ENCODE data around the gene LIPM.

LIPM gene

GRCh38 chr10:88762906-88763305 is 39.6 kb upstream of the LIPM start:
- Histone ChIP-seq H3K36me3 (ENCODE audit: control insufficient read depth, insufficient read depth, low read length) (no peaks in the 10 kb centered on the region), H3K4me3 (replicated peaks; ENCODE audit: low read depth, low read length) (no peak overlapping the region), H3K27me3 (replicated peaks; ENCODE audit: control insufficient read depth, insufficient read depth, low read length) (no peaks in the 10 kb centered on the region)
- no peak for TF ChIP-seq CTCF (IDR thresholded peaks at IDR 0.05; ENCODE audit: insufficient read depth, low read length, poor library complexity, severe bottlenecking)
- DNase-seq (ENCODE audit: extremely low read depth, insufficient read length): peak; percentile 16

GRCh38 chr10:88763441-88763840 is 39.1 kb upstream of the LIPM start:
- Histone ChIP-seq H3K36me3 (ENCODE audit: control insufficient read depth, insufficient read depth, low read length) (no peaks in the 10 kb centered on the region), H3K4me3 (replicated peaks; ENCODE audit: low read depth, low read length) (no peak overlapping the region), H3K27me3 (replicated peaks; ENCODE audit: control insufficient read depth, insufficient read depth, low read length) (no peaks in the 10 kb centered on the region)
- DNase-seq (ENCODE audit: extremely low read depth, insufficient read length): no peak
- no peak for TF ChIP-seq CTCF (IDR thresholded peaks at IDR 0.05; ENCODE audit: insufficient read depth, low read length, poor library complexity, severe bottlenecking)

DNA sequence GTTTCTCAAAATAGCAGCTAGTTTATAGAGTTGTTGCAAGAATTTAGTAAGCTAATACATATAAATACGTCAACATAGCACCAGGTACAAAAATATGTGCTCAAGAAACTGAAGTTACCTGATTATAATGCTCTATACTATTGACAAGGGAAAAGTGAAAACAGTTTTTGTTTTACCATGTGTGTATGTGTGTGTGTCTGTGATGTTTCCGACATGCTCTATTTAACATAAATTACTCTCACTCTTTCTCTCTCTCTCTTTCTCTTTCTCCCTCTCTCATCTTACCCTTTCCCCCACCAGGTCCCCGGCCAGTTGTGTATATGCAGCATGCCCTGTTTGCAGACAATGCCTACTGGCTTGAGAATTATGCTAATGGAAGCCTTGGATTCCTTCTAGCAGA is 38.4 kb upstream of the LIPM start:
- H3K4me3 ChIP-seq (replicated peaks; ENCODE audit: low read depth, low read length): no peak overlapping the region
- H3K27me3 ChIP-seq (replicated peaks; ENCODE audit: control insufficient read depth, insufficient read depth, low read length): no peaks in the 10 kb centered on the region
- no peak for TF ChIP-seq CTCF (IDR thresholded peaks at IDR 0.05; ENCODE audit: insufficient read depth, low read length, poor library complexity, severe bottlenecking)
- no peak for DNase-seq (ENCODE audit: extremely low read depth, insufficient read length)
- no peaks in the 10 kb centered on the region for H3K36me3 ChIP-seq (ENCODE audit: control insufficient read depth, insufficient read depth, low read length)

DNA sequence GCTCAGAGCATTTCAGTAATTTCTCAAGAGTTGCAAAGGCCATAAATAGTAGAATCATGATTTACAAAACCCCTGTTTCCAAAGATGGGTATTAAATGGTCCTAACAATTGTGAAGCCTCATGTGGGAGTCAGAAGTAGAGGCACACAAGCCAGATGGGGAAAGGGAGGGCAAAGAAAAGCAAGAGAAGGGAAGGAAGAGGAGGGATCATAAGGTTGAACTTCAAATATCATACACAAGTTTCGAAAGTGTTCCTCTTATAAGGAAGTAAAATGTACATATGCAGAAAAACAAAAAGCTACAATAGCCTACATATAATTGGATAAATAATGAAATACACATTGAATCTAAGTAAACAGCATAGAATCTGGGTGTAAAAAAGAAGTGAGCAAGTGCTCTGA is 36.7 kb upstream of the LIPM start:
- Histone ChIP-seq H3K4me3 (replicated peaks; ENCODE audit: low read depth, low read length) (no peak overlapping the region), H3K27me3 (replicated peaks; ENCODE audit: control insufficient read depth, insufficient read depth, low read length) (no peaks in the 10 kb centered on the region), H3K36me3 (ENCODE audit: control insufficient read depth, insufficient read depth, low read length) (no peaks in the 10 kb centered on the region)
- DNase-seq (ENCODE audit: extremely low read depth, insufficient read length): no peak
- no peak for TF ChIP-seq CTCF (IDR thresholded peaks at IDR 0.05; ENCODE audit: insufficient read depth, low read length, poor library complexity, severe bottlenecking)

GRCh38 chr10:88769384-88769783 is 33.1 kb upstream of the LIPM start:
- no peak for DNase-seq (ENCODE audit: extremely low read depth, insufficient read length)
- H3K4me3 ChIP-seq (replicated peaks; ENCODE audit: low read depth, low read length): no peak overlapping the region
- TF ChIP-seq CTCF (IDR thresholded peaks at IDR 0.05; ENCODE audit: insufficient read depth, low read length, poor library complexity, severe bottlenecking): no peak
- H3K36me3 ChIP-seq (ENCODE audit: control insufficient read depth, insufficient read depth, low read length): no peaks in the 10 kb centered on the region
- H3K27me3 ChIP-seq (replicated peaks; ENCODE audit: control insufficient read depth, insufficient read depth, low read length): no peaks in the 10 kb centered on the region

DNA sequence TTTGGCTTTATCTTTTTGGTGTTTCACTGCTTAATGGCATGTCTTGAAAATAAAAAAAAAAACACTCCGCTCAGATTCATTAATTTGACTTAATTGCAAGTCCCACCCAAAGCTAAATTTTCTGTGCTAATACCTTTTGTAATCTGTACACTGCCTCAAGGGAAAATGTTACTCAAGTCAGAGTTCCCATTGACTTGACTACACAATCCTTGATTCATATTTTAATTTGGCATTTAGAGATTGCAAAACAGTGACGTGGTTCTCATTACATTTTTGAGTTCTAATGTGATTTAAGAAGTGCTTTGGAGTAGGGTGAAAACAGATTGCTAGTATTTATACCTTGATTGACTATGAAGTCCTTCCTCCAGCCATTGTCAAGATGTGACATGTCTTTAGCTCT is 21.3 kb upstream of the LIPM start:
- Histone ChIP-seq H3K4me3 (replicated peaks; ENCODE audit: low read depth, low read length) (no peak overlapping the region), H3K27me3 (replicated peaks; ENCODE audit: control insufficient read depth, insufficient read depth, low read length) (no peaks in the 10 kb centered on the region), H3K36me3 (ENCODE audit: control insufficient read depth, insufficient read depth, low read length) (no peaks in the 10 kb centered on the region)
- no peak for DNase-seq (ENCODE audit: extremely low read depth, insufficient read length)
- TF ChIP-seq CTCF (IDR thresholded peaks at IDR 0.05; ENCODE audit: insufficient read depth, low read length, poor library complexity, severe bottlenecking): no peak

Data from GM06990 (cell line).